ENCODE results near the gene SLC26A5.
"Not testable (repeated sequence)": the region's sequence is repeated elsewhere in the genome, so short reads cannot be mapped to it uniquely, and the experiment has no call there.

The SLC26A5 gene

DNA sequence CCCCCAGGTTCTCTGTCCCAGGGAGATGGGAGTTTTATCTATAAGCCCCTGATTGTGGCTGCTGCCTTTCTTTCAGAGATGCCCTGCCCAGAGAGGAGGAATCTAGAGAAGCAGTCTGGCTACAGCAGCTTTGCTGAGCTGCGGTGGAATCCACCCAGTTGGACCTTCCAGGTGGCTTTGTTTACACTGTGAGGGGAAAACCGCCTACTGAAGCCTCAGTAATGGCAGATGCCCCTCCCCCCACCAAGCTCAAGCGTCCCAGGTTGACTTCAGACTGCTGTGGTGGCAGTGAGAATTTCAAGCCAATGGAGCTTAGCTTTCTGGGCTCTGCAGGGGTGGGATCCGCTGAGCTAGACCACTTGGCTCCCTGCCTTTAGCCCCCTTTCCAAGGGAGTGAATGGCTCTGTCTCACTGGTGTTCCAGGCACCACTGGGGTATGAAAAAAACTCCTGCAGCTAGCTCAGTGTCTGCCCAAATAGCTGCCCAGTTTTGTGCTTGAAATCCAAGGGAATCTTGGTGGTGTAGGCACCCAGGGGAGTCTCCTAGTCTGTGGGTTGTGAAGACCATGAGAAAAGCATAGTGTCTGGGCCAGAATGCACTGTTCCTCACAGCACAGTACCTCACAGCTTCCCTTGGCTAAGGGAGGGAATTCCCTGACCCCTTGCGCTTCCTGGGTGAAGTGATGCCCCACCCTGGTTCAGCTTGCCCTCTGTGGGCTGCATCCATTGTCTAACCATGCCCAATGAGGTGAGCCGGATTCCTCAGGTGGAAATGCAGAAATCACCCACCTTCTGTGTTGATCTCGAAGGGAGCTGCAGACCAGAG, 40.0 kb downstream of the SLC26A5 start:
- not testable (repeated sequence) for DNase-seq (ENCODE audit: low spot score)

DNA sequence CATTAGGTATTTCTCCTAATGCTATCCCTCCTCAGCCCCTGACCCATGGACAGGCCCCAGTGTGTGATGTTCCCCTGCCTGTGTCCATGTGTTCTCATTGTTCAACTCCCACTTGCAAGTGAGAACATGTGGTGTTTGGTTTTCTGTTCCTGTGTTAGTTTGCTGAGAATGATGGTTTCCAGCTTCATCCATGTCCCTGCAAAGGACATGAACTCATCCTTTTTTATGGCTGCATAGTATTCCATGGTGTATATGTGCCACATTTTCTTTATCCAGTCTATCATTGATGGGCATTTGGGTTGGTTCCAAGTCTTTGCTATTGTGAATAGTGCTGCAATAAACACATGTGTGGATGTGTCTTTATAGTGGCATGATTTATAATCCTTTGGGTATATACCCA, 46.3 kb downstream of the SLC26A5 start:
- DNase-seq (ENCODE audit: low spot score): not testable (repeated sequence)

DNA sequence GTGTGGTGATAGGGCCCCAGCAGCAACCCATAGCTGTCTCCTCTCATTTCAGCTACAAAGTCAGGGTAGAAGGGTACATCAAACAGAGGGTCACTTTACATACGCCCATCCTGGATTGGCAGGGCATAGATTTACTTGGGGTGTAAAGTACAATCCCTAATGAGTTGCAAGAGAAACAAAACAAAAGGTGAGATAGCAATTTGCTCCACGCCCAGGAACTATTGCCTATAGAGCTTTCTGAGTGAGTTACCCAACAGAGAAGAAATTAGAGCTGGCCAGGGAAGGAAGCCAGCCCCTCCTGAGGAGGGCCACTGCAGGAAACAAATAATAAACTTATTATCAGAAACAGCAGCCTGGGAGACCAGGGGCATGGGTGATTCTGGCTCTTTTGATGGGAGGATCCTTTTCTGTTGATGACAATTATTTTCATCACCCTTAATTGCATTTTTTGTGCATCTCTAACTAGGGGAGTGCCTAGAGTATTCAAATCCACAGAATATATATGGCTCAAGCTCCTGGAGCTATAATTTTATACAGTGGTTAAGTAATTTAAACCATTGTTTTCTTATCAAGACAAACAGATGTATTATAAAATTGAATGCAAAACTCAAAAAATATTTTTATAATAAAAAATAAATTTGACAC, 47.4 kb downstream of the SLC26A5 start:
- DNase-seq (ENCODE audit: low spot score): no peak

DNA sequence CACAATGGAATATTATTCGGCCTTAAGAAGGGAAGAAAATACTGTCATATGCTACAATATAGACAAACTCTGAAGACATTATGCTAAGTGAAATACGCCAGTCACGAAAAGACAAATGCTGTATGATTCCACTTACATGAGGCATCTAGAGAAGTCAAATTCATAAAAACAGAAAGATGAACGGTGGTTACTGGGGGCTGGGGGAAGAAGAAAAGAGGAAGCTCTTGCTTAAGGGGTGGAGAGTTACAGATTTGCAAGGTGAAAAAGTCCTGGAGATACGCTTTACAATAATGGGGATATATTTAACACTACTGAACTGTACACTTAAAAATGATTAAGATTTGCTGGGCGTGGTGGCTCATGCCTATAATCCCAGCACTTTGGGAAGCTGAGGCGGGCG, 49.5 kb downstream of the SLC26A5 start:
- DNase-seq (ENCODE audit: low spot score): no peak

DNA sequence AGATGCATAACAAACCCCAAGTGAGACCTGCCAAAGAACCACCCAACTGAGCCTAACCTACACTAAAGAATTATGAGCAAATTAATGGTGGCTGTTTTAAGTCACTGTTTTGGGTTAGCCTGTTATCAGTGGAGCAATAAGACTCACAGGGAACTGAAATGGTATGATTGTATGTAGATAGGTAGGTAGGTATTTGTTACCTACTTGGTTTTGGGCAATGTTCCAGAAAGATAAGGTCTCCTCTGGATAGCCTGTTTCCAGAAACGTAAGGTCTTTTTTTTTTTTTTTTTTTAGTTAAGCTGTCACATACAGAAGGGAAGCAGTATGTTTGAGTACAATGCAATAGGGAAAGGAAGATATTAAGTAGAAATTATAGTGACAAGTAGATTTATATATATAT, 50.9 kb downstream of the SLC26A5 start:
- no peak for DNase-seq (ENCODE audit: low spot score)

DNA sequence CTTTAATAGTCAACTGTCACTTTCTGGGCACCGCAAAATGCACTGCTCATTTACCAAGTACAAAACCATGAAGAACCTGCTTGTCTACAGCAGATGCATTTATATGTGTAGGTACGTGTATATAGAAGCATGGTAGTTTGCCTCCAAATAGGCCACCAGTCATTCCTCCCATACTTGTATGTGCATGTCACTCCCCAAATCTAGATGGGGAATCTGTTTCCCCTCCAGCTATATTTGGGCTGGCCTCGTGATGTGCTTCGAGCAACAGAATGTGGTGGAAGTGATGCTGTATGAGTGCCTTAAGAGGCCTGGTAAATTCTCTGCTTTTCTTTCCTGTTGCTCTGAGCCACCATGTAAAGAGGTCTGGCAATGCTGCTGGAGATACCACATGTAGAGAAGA, 51.4 kb downstream of the SLC26A5 start:
- no peak for DNase-seq (ENCODE audit: low spot score)

DNA sequence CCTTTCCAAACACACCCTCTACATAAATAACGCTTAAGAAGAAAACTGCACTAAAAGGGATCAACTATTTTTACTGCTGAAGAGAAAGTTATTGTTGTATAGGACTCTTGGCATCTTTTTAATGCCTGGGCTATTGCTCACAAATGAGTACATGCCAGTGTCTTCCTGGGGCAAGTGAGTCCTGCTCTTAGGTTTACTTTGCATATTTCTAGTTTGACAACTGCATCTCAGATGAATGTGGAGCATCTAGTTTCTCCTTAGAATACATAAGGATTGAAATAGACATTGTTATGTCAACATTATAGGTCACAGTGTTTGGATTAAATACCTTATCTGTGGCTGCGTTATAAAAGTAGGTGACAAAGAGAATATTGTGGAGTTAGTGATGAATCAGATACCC, 54.0 kb downstream of the SLC26A5 start:
- DNase-seq (ENCODE audit: low spot score): no peak

DNA sequence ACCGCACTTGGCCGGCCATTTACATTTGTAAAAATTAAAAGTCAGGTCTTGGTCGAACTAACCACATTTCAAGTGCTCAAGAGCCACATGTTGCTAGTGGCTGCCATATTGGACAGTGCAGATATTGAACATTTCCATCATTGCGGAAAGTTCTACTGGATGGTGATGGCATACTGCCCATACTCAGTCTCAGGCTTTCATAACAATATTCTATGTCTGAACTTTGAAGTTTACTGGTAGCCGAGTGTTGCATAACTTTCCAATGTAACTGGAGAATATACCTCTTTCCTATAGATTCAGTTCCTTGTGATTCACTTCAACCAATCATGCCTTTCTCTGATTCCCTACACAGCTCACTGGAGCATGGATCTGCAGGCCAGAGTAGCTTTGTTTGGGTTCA, 54.9 kb downstream of the SLC26A5 start:
- DNase-seq (ENCODE audit: low spot score): no peak

DNA sequence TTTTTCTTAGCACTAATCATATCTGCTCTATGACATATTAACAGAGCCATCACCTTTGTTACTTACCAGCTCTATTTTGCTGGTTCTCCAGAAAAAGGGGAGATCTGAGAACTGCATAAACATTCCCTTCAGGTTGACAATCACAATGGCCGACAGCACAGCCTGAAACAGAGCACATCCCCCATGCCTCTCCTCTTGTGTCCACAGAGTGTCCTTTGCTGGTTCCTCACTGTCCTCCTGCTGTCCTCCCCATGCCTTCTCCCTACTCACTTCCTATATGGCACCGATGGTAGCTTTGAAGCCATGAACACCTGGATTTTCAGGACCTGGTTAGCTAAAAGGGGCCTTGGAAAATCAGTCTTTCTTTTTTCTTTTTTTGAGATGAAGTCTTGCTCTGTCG, 56.7 kb downstream of the SLC26A5 start:
- DNase-seq (ENCODE audit: low spot score): no peak

DNA sequence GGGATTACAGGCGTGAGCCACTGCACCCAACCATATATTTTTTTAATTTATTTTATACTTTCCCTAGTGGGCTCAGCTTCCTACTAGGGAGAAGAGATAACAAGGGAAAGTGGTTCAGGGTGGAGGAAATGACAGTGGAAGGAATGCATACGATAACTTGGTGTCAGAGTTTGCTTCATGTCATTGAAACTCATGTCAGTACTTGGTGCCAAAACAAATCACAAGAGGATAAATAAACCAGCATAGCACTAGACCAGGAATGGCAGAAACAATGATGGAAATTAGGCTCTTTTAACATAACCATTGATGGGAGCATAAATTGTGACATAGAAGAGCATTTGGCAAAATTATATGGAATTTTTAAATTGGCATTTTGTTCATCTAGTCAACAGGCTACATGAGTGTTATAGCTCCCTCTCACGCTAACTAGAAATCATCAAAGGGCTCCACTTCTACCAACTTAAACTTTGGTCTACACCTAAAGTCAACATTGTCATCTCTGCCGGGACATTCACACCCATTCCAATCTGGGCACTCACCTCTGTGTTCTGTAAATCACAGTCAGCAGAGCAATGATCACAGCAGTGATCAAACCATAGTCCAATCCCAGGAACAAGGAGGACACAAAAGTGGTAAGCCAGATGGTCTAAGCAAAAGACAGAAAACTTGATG, 57.4 kb downstream of the SLC26A5 start:
- DNase-seq (ENCODE audit: low spot score): no peak

DNA sequence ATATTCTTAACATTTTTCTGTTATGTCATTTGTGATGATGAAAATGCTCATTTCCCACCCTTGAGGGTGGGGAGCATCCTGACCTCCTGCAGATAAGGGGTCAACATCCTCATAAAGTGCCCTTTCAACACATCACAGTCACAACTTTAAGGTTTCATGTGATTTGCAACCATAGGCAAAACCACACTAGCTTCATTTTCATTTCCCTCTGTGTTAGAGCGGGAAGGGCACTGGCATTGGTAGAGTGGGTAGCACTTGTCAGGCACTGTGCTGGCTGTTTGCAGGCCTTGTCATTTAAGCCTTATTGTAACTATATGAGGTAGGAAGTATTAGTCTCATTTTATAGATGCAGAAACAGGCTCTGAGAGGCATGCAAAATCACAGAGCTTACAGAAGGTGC, 58.8 kb downstream of the SLC26A5 start:
- no peak for DNase-seq (ENCODE audit: low spot score)

DNA sequence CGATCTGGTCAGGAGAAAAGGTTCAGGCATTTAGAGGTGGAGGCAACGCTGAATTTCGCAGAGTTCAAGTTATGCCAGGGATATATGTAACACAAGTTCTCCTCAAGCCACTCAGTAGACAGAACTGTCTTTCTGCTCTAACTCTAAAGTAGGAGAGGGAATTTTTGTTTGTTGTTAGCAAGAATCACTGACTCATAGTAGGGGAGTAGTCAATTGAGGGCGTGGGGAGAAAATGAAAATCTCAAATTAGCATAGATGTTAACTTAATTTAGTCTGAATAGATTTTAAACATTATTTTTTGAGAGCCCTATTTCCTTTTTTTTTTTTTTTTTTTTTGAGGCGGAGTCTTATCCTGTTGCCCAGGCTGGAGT, 64.0 kb downstream of the SLC26A5 start:
- no peak for DNase-seq (ENCODE audit: low spot score)

DNA sequence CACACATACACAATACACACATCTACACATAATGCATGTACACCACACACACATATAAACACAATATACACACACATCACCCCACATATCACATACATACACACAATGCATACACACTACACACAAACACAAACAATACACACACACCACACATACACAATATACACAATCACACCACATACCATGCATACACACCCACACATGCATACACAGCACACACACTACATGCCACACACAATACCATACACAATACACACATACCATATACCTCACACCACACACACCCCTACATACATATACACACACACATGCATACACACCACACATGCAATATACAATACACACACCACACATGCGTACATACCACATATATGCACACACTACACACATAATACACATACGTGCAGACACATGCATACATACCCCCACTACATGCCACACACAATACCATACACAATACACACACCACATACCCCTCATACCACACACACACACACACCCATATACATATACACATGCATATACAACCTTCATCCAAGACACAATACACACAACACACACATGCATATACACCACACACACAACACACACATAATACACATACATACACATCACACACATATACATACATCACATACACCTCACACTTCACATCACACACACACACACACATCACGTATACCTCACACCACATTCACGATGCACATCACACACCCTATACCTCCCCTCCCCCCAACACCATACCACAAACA, 64.6 kb downstream of the SLC26A5 start:
- no peak for DNase-seq (ENCODE audit: low spot score)

DNA sequence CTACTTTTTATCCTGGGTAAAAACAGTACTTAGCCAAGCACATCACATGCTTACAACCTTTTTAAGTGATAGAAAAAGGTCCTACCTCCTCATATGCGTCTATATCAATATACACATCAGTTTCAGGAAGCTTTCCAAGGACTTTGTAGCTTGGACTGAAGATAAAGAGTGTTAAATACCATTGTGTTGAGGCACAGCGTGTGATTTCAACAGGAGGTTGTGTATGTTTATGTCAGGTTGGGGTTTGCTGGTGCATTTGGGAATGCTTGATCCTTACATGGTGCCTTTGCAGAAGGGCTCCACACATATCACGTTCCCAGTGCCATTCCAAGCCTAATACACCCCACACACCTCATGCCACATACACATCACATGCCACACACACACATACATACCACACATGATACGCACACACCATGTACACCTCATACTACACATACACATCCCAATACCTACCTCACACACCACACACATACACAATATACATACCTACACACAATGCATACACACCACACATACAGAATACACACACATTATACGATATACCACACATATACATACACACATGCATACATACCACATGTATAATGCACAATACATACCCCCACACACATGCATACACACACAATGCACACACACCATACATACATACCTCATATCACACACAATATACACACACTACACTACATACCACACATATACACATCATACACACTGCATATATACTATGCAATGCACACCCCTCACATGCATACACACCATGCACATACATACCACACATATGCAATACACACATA, 65.4 kb downstream of the SLC26A5 start:
- no peak for DNase-seq (ENCODE audit: low spot score)

DNA sequence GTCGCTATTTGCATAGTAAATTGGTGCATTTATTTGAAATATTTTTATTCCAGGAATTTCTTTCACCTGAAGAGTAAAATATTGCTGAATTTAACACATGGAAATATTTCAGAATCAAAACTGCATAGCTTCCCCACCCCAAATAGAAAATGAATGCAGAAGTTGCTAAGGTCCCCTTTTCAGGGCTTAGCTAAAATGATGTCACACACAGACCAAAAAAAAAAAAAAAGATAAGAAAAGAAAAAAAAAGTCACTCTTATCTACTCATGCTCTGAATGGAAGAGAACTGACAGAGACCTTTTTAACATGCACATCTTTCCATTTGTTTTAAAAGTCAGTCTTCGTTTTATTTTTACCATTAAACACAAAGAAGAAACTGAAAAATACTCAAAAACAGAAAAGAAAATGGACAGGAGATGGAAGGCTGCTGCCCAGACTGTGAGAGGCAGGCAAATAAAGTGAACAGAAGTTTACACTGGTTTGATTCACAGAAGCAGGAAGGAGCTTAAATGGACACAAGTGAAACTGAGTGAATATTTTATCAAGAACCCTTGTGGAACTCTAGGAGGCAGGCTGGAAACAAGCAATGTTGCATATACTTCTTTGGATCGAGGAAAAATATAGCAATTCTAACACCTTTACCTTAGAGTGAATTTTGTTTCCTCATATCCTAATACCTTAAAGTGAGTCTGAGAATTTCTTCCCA, 66.6 kb downstream of the SLC26A5 start:
- DNase-seq (ENCODE audit: low spot score): no peak

DNA sequence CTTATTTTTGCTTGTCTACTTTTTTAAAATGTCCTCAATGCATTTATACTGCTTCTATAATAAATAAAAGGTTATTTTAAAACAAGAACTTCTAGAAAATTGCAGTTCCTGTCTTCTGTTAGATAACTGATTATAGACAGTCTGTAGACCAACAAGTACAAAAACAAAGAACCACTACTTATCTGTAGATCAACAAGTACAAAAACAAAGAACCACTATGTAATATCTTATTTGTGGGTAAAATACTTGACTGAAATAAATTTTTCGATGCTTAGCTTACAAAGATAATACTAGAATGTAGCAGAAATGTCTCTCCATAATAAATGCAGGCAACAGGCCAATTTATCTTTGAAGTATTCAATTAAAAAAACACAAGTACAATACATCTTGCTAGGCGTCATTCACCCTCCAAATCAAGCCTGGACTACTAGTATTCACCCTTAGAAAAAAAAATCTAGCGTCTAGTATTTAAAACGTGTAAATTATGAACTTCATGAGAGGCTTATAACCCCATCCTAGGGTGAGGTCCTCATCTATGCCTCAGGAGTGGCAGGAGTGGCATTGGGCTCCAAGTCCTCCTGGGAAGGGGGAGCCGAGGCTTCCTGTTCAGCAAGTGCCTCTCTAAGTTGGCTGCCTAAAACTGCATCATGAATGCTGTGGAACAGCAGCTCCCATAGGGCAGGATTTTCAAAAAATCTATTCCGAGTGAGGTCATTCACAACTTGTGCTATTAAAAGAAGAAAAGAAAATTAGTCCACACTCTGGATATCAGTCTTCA, 72.0 kb downstream of the SLC26A5 start:
- DNase-seq (ENCODE audit: low spot score): no peak

DNA sequence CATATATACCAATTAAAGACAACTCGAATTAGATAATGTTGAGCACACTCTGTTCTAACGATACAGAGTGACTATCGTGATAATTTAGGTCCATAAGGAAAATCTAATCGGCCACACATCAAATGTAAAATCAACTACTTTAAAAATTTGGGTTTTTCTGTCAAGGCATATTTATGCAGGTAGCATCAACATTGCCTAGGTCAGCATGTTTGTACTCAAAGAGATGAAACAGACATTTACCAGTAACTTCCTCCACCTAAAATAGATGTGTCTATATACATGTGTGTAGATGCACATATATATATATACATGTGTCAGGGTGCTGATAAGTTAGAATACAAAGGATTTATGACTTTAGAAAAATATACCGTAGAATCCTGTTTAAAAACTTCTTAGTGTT, 76.6 kb downstream of the SLC26A5 start:
- no peak for DNase-seq (ENCODE audit: low spot score)

DNA sequence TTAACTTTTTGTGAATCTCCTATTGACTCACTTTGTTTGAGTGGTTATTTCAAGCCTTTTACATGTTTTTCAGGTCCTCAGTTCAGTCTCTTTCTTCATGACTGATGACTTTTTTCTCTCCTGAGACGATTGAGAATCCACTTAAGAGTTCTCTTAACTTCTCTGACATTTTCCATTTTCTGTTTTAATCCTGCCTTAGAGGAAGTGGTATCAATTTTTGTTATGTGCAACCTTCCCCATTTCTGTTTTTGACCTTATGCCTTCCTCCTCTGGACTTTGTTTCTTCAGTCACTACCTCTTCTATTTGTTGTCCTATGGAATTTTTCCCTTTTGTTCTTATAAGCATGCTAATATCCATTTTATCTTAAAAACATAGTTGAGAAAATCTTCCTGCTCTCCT, 96.2 kb downstream of the SLC26A5 start:
- DNase-seq (ENCODE audit: low spot score): no peak

DNA sequence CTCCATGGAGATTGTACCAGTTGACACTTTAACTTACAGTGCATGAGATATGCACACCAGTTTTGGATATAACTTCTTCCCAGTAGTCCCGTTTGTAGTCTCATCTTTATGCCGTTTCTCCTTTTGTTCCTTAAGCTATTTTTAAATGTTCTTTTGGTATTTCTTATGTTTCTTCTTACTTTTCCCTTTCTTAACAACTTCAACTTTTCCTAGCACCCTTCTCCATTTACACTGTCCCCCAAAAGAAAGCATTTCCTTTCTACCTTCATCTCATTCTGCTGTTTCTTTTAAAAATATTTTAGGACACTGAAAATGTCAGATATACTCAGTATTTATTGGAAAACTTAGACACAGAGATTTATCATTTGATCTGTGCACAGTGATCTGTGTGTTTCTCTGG, 97.0 kb downstream of the SLC26A5 start:
- no peak for DNase-seq (ENCODE audit: low spot score)

DNA sequence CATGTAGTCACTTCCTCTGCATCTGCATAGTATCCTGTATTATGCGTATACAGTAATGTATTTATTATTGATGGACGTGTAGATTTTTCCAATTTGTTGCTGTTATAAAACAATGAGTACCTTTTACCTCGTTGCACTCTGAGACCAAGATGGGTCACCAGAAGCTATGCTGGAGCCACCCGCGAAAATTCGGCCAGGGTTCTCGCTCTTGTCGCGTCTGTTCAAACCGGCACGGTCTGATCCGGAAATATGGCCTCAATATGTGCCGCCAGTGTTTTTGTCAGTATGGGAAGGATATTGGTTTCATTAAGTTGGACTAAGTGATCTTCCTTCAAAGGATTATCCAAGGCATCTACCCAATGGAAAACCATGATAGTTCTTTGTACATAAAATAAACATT, 97.6 kb downstream of the SLC26A5 start:
- DNase-seq (ENCODE audit: low spot score): no peak
